ENCODE results near the gene FAM114A1. TPM values are rescaled to one million over a fixed set of nuclear protein-coding genes. Genes with fewer than 3 reads are reported as not detected.
A peak's percentile ranks its signal among the peaks of the same experiment; 100 is the strongest.
"Not testable (repeated sequence)": the region's sequence is repeated elsewhere in the genome, so short reads cannot be mapped to it uniquely, and the experiment has no call there.

The FAM114A1 gene
- polyA plus RNA-seq, 2 of the 4 experiments (the other 2 are of a cell fraction): 44.2 to 55.4 TPM

DNA sequence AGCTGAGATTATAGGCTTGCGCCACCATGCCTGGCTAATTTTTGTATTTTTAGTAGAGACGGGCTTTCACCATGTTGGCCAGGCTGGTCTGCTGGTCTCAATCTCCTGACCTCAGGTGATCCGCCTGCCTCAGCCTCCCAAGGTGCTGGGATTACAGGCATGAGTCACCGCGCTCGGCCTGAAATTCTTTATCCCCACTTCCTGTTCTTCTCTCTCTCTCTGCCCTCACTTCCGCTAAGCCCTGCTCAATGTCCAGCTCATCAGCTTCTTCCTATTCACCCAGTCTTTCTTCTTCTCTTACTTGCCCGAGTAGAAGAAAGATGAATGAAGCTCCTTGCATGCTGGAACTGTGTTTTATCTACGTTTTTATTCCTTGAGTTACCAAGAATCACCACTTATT is 120.7 kb downstream of the FAM114A1 start:
- 73% methylated on average over 7 of the region's 9 CpGs for WGBS (ENCODE audit: missing lambda C conversion rate)
- H3K9me3 ChIP-seq; H3K4me1 ChIP-seq; H3K4me3 ChIP-seq; DNase-seq (ENCODE audit: low read depth in 1 of 2, low spot score in 1 of 2); POLR2A ChIA-PET; ATAC-seq; H3K27ac ChIP-seq; FAIRE-seq; H3K4me2 ChIP-seq; TF ChIP-seq FOSL2 (IDR thresholded peaks at IDR 0.05): not testable (repeated sequence)
- TF ChIP-seq FOSL2 (CRISPR knock-in tag; IDR thresholded peaks at IDR 0.05): peak; percentile 15; the same call in 1 of the 2 replicates
- CTCF ChIA-PET: interaction anchor here (0.7 to 1.4 kb wide), 2 partner anchors 73 to 147 kb away, joined by 3 read pairs; no protein-coding TSS in a partner anchor

DNA sequence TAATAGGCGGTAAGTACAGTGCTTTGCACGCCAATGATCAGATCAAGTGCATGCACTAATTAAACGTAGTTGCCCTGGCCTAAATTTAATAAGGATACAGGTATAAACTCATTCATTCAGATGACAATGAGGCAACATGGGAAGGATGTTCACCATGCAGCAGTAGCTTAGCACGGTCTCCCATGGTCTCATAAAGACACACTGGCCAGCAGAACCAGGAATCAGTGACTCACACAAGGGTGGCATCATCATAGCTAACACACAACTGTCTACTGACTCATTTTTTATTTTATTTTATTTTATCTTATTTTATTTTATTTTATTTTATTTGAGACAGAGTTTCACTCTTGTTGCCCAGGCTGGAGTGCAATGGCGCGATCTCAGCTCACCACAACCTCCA is 121.9 kb downstream of the FAM114A1 start:
- ATAC-seq (peak in 1 of 2 experiments; percentile 45; a peak in 1 of 6 replicates), FAIRE-seq (no peak), DNase-seq (ENCODE audit: low read depth in 1 of 2, low spot score in 1 of 2) (no peak)
- POLR2A ChIA-PET: interaction anchor here (1.5 kb wide), 1 partner anchor 55 kb away, joined by 3 read pairs; no protein-coding TSS in a partner anchor
- TF ChIP-seq HEYL (CRISPR knock-in tag; IDR thresholded peaks at IDR 0.05): no peak
- no peak for TF ChIP-seq CBX2 (IDR thresholded peaks at IDR 0.05; ENCODE audit: borderline replicate concordance, low read depth)
- TF ChIP-seq, protein P1, sequence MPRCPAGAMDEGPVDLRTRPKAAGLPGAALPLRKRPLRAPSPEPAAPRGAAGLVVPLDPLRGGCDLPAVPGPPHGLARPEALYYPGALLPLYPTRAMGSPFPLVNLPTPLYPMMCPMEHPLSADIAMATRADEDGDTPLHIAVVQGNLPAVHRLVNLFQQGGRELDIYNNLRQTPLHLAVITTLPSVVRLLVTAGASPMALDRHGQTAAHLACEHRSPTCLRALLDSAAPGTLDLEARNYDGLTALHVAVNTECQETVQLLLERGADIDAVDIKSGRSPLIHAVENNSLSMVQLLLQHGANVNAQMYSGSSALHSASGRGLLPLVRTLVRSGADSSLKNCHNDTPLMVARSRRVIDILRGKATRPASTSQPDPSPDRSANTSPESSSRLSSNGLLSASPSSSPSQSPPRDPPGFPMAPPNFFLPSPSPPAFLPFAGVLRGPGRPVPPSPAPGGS (IDR thresholded peaks at IDR 0.05): no peak
- 90% methylated on average over 6 of the region's 6 CpGs for WGBS (ENCODE audit: missing lambda C conversion rate)
- Histone ChIP-seq H3K4me3 (no peak overlapping the region), H3K4me1 (0 out of 3 replicates have a peak, but pooled peaks cover 3% of the 10 kb centered on the region), H3K4me2 (no peak overlapping the region), H3K9me3 (no peaks in the 10 kb centered on the region), H3K27ac (no peak overlapping the region)
- CTCF ChIA-PET: no interaction called here

DNA sequence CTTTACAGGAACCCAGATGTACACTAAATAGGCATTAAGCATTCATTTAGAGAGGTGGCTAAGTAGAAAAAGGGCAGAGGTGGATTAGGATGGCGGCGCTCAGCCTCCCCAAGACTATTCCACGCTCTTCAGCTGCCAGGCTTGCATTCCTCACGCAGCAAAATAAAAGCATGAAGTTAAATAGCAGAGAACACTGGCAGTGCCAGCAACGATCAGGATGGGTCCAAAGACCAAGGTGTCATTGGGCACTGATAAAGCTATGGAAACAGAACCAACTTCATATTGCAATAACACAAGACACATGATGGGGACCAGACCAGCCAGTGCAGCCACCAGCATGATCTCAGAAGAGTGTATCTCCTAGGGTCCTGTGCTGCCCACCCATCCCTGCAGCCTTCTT is 122.6 kb downstream of the FAM114A1 start:
- no peak overlapping the region for H3K4me2 ChIP-seq
- H3K27ac ChIP-seq: no peak overlapping the region
- no peak for FAIRE-seq
- H3K4me1 ChIP-seq: 0 out of 3 replicates have a peak, but pooled peaks cover 3% of the 10 kb centered on the region
- no peak for ATAC-seq
- TF ChIP-seq CEBPB (IDR thresholded peaks at IDR 0.05) (no peak), RAD21 (conservative IDR thresholded peaks at IDR 0.05 in 1 of 2, IDR thresholded peaks at IDR 0.05 in 1 of 2) (no peak), HOXA7 (CRISPR knock-in tag; IDR thresholded peaks at IDR 0.05) (no peak), KDM1A (IDR thresholded peaks at IDR 0.05; ENCODE audit: low read depth) (no peak), CHD2 (IDR thresholded peaks at IDR 0.05; ENCODE audit: low read length, partially characterized antibody) (no peak), HOXB5 (CRISPR knock-in tag; IDR thresholded peaks at IDR 0.05) (no peak), CHD4 (IDR thresholded peaks at IDR 0.05; ENCODE audit: borderline replicate concordance) (no peak), EP300 (IDR thresholded peaks at IDR 0.05) (no peak), KDM5A (IDR thresholded peaks at IDR 0.05) (no peak)
- TF ChIP-seq, protein P2, sequence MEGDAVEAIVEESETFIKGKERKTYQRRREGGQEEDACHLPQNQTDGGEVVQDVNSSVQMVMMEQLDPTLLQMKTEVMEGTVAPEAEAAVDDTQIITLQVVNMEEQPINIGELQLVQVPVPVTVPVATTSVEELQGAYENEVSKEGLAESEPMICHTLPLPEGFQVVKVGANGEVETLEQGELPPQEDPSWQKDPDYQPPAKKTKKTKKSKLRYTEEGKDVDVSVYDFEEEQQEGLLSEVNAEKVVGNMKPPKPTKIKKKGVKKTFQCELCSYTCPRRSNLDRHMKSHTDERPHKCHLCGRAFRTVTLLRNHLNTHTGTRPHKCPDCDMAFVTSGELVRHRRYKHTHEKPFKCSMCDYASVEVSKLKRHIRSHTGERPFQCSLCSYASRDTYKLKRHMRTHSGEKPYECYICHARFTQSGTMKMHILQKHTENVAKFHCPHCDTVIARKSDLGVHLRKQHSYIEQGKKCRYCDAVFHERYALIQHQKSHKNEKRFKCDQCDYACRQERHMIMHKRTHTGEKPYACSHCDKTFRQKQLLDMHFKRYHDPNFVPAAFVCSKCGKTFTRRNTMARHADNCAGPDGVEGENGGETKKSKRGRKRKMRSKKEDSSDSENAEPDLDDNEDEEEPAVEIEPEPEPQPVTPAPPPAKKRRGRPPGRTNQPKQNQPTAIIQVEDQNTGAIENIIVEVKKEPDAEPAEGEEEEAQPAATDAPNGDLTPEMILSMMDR (IDR thresholded peaks at IDR 0.05): no peak
- TF ChIP-seq, protein P3, sequence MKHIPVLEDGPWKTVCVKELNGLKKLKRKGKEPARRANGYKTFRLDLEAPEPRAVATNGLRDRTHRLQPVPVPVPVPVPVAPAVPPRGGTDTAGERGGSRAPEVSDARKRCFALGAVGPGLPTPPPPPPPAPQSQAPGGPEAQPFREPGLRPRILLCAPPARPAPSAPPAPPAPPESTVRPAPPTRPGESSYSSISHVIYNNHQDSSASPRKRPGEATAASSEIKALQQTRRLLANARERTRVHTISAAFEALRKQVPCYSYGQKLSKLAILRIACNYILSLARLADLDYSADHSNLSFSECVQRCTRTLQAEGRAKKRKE (CRISPR knock-in tag; IDR thresholded peaks at IDR 0.05; ENCODE audit: low read depth): no peak
- TF ChIP-seq, protein P4, sequence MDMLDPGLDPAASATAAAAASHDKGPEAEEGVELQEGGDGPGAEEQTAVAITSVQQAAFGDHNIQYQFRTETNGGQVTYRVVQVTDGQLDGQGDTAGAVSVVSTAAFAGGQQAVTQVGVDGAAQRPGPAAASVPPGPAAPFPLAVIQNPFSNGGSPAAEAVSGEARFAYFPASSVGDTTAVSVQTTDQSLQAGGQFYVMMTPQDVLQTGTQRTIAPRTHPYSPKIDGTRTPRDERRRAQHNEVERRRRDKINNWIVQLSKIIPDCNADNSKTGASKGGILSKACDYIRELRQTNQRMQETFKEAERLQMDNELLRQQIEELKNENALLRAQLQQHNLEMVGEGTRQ (IDR thresholded peaks at IDR 0.05): no peak
- H3K9me3 ChIP-seq: no peaks in the 10 kb centered on the region
- DNase-seq (ENCODE audit: low read depth in 1 of 2, low spot score in 1 of 2): no peak
- 81% methylated on average over 5 of the region's 5 CpGs for WGBS (ENCODE audit: missing lambda C conversion rate)
- ChIA-PET POLR2A (interaction anchor here (1.5 kb wide), 1 partner anchor 54 kb away, joined by 3 read pairs; no protein-coding TSS in a partner anchor), CTCF (no interaction called here)
- no peak overlapping the region for H3K4me3 ChIP-seq
